CD4-positive, alpha-beta T cell treated with Interleukin-21 for 1 hour (primary cell): ENCODE data around the gene WDR1.

ENCODE experiments used
- DNase-seq: peaks from one replicate; pipeline ENCODE4 v3.0.0-alpha.2; 2020

WDR1 gene

GRCh38 chr4:10097906-10098779, 18.5 kb downstream of the WDR1 start:
- no peak for DNase-seq

DNA sequence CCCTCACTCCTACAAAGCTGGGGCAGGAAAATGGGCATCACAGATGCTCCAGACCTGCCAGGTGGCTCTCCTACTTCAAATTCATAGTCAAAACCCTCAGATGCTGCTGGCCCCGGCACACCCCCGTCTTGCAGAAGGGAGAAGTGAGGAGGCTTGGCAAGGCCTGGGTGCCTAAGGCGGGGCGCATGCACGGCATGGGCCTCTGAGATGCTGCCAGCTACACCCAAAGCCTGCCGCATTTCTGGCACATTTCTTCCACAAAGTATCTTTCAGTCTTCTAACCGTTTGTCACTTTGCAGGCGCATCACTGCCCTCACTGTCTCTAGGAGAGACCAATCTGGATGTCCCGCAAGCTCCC, 19.6 kb downstream of the WDR1 start:
- DNase-seq, result no peak

GRCh38 chr4:10096201-10096977, 20.2 kb downstream of the WDR1 start:
- peak; percentile 77 for DNase-seq

DNA sequence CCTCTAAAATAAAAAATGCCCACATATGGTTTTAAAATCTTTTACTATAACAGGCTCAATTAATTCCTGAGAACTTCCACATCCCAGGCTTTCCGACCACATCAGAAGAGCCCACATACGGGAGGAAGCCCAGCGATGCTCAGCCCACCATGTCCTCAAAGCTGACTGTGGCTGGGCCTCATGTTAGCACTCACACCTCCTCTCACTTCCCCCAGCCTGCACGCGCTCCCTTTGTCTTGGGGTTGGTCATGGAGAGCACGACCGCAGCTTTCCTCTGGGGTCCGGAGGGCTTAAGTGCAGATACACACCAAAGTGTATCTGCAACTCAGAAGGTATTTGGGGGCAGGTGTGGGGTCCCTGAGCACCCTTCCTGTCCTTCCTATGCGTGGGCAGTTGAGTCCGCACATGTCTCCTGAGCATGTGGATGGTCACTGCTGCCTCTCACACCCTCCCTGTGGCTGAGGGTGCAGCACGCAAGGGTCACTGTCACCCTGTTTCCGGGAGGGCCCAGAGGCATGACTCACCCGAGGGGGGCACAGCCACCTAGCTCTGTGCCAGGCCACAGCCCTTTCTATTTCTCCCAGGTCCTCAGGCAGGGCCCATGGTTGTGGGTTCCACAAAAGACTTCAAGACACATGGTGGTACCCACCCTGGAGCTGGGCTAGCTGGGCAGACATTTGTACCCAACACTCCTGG, 21.2 kb downstream of the WDR1 start:
- peak; percentile 24 for DNase-seq

DNA sequence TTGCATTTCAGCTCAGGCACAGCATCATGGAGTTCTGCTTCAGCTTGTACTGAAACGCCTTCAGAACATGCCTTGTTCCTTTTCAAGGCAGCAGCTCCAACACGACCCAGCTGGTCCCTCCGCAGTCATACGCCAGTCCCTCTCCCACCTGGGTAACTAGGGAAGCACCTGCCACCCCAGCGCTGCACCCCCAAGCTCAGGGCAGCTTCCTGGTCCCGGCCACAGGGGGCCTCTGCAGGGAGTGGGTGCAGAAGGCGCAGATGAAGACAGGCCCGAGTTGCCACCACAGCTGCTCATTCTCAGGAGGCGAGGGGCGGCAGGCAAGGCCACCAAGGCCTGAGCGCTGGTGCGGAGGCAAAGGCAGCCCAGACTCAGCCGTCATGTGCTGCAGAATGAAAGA, 21.8 kb downstream of the WDR1 start:
- peak; percentile 13 for DNase-seq

- DNase-seq, result peak; percentile 51
Observed at GRCh38 chr4:10093801-10094552, 22.6 kb downstream of the WDR1 start.

DNA sequence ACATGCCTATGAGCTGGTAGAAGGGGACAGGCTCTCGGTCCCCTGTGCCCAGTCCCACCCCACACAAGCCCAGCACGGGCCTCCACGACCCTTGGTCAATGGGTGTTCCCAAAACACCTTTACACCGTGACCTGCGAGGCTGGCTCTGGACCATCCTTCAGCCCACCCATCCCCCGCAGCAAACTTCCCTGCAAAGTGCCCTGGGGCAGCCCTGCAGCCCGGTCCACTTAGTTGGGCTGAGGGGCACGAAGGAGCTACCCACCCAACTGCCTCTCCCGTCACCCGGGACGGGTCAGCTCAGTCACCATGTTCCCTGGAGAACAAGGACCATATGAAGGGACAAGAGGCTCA, 23.4 kb downstream of the WDR1 start:
- DNase-seq, result no peak

DNA sequence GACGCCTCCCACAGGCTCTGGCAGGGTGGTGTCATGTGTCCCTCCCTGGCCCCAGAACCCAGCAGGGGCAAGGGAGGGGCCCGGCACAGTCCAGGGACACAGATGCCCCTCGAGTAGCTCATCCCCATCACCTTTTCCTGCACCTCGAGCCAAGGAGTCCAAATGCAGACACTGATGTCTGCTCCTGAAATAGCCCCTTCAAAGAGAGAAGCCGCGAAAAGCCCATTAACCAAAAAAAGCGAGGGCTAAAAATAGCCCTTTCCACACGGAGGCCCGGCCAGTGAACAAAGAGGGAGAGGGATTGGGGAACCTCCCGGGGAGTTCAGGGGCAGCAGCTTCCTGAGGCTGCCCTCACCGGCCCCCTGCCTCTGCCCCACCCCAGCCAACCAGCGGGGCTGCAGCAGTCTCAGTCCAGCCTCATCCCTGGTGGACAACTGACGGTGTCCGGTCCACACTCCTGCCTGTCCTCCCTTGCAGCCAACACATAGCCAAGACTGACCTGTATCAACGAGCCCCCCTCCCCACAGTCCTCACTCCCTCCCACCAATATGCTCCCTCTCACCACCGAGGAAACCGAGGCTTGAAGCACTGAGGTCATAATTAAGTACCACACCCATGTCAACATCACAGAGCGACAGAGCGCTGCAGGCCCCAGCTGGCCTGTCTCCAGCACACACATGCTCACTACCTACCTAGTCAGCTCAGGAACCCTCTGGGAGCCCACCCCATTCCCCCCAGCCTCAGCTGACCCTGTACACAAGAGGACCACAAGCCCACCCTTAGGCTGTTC, 23.9 kb downstream of the WDR1 start:
- DNase-seq, result no peak

DNA sequence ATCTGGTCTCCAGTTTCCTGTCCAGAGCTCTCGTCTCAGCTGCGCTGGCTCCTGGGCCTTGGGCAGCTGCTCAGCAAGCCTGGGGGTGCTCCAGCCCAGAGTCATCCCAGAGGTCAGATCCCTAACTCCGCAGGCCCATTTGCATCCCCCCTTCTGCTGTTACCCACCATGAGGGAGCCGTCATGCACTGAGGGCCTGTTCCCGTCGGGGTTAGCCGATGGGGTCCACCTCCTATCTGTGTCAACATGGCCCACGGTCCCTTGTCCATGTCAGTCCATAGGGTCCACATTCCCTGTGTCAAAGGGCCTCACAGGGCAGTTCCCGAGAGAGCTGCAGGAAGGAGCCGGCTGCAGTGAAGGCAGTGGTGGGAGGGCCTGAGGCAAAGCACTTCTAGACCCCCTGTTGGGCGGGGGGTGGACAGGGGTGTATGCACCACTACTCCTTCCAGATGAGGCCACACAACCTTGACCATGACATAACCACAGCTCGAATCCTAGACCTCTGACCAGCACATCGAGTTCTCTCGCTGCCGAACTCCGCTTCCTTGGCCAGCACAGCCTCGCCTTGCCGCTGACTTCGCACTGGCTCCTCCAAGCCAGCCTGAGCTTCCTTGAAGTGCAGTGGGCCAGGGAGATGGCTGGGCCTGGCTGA, 24.9 kb downstream of the WDR1 start:
- DNase-seq, result no peak

DNA sequence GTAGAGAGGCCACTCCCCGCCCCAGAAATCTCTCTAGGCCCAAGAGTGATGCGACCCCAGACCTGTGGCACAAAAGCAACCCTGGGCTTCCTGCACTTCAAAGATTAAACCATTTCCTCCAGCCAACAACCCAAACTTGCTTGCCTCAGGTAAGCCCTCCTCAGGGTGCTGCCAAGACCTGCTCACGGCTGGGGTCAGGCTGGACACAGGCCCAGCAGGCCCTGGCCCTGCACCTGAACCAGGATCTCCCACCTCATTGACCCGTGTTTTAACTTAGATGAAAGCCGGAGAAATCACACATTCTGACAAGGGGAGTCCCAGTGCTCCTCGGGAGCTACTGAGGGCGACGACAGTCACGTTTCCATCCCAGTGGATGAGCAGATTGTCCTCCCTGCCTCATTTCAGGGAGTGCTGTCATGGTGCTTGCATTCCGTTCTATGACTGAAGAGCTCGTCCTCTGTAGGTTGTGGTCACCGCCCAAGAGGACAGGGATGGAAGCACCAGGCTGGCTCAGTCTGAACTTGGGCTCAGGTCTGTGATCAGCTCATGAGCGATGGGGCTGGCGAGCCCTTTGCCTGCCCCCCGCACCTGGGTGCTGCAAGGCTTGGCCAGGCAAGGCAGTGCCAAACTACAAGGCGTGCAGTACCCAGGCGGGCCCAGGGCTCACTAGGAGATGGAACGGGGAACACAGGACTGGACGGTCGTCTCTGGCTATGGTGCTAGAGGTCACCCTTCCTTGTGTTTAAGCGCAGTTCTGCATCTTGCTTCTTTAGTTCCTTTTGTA, 25.9 kb downstream of the WDR1 start:
- no peak for DNase-seq

GRCh38 chr4:10089346-10089745, 27.3 kb downstream of the WDR1 start:
- no peak for DNase-seq

DNA sequence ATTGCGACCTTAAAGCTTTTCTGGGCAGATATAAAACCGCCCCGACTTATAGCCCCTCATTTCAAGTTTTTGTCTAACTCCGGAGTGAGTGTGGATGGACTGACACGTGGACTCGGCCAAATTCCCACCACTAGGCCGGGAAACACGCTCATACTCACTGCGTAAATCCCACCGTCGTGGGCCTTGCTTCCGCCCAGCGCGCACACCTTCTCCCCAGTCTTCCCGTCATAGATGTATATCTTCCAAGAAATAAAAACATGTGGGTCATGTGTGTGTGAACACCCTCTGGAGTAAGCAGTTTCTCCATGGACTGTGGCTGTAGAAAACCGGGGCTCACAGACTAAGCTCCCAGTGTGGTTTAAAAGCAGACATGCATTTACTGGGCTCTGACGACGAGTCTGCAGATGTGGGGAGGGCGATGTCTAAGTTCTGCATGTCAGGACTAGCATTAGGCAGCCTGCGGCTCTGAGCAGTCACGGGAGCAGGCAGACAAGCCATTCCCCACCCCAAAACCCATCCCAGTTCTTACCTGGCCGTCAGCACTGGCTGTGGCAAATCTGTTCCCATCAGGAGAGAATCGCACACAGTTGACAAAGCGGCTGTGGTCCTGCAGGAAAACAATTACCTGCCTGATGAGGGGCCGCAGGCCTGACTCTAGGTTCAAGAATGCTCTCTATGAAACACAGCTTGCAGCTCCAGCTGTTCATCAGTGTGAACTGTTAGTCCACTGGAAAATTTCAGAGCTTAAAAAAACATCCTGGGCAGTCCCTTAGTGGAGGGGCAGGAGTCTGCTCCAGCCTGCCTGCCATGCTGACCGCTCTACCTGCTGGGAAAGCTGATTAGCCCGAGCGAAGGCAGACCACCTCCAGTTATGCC, 28.2 kb downstream of the WDR1 start:
- no peak for DNase-seq

DNA sequence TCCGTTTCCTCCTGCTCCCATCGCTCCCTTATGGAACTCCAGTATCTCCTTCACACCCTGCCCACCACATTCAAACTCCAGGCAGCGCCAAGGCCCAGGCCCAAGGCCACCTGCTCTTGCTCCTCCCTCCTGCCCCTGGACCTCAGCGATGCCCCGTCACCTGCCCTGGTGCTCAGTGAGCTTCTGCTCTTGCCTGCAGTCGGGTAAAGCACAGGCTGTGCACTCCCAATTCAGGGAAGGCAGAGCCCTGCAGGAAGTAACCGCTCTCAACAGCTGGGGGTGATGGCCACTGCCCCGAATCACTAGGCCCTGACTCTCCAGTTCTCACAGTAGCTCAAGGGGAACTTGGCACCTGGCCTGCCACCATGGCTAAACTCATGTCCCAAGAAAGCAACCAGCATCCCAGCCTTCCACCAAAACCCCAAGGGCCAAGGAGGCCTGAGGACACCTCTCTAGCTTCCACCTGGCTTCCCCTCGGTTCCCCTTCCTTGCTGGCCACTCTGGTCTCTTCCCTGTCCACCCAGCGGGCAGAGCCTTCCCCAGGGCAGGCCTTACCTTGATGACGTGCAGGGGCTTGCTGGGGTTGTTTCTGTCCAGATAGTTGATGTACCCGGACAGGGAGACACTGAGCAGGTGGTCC, 29.3 kb downstream of the WDR1 start:
- DNase-seq, result no peak

GRCh38 chr4:10086506-10087120, 30.0 kb downstream of the WDR1 start:
- DNase-seq, result no peak

- DNase-seq, result no peak
Observed at GRCh38 chr4:10085828-10086505, 30.6 kb downstream of the WDR1 start.

DNA sequence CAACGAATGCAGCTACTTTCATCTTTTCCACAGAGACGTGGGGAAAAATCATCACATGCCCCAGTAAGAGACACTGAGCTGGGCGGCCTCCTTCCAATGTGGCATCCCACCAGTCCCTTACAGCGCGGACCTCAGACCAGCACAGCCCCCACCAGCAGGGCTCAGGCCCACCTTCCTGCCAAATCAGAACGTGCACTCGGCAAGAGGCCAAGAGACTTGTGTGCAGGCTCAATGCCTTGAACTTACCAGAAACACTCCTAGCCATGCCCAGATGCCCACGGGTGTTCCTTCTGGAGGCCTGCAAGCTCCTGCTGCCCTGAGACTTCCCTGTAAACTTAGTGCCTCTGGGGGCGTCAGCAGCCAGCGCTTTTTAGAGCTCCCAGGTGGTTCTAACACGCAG, 31.2 kb downstream of the WDR1 start:
- no peak for DNase-seq

DNA sequence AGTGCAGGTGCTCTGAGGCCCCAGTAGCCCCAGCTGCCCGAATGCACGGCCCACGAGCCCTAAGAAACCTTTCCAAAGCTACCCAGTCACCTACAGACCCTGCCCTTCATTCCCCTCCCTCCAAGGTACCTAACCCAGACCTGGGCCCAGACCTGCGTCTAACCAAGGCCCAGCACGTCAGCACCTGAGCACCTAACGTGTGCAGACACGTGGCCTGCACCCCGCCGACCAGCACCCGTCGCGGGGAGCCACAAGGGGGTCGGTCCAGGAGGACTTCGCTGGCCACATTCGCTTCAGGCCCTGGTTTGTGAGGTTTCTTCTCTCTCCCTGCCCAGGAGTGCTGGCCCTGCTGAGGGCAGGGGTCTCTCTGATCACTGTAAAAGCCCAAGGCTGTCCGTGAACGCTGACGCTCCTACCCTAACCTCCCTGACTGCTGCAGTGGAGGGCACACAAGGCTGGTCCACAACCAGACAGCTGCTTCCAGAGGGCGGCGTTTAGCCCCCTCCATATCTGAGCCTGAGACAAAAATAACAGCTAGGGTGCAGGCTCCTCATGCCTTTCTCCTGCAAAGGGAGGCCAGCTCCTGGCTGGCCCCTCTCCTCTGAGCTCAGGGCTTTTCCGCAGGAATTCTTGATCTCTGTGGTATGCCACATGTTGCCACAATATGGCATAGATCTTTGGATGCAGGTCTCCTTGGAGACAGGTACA, 31.8 kb downstream of the WDR1 start:
- DNase-seq, result no peak
